SK-N-MC (cell line): Measurements from ENCODE around the gene IGFN1.

Experiments
- EZH2 ChIP-seq: fragments of 200-600 bp; sonication (generic); IDR thresholded peaks from one replicate; pipeline ENCODE4 v1.6.1; 2017; ENCODE audit warnings: antibody characterized with exemption
- POLR2AphosphoS5 ChIP-seq: IDR thresholded peaks from 2 replicates; pipeline ENCODE4 v1.6.1; 2012; ENCODE audit warnings: mild to moderate bottlenecking, low read depth, low read length, borderline replicate concordance

GRCh38 chr1:201205036-201205435, 14.4 kb downstream of the IGFN1 start:
- no peak for TF ChIP-seq EZH2
- no peak for TF ChIP-seq POLR2AphosphoS5
